Measurements from ENCODE around the gene EPAS1.
A peak's percentile ranks its signal among the peaks of the same experiment; 100 is the strongest.

Gene EPAS1

DNA sequence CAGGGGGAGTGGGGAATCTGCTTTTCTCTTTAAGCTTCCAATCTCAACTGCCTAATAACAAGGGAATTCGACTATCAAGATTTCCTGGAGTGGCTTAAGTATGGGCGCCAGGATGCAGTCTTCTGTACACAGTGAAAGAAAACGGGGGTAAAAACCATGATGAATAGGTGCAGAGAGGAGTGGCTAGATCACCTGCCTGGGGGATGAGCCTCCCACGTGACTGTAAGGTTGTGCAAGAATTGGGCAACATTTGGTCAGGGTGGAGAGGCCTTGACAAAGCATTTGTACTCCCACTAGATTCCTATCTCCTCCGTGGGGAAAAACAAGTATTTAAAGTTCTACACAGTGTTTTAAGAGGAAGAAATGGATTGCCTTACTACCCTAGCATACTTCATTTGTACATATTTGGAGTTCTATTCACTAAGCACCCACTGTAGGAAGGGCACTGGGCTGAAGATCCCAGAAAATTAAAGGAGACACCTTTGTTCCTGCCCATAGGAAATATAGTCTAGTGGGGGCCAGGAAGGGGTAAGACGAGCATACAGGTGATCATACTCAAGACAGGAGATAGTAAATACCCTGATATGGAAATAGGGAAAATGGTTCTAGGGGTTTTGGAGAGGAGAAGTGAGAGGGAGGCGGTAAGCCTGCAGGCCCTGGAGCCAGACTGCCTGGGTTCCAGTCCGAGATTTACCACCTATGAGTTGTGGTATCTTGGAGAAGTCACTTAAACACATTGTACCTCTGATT lies 29.2 kb downstream of the EPAS1 start:
- DNase-seq, result no peak

DNA sequence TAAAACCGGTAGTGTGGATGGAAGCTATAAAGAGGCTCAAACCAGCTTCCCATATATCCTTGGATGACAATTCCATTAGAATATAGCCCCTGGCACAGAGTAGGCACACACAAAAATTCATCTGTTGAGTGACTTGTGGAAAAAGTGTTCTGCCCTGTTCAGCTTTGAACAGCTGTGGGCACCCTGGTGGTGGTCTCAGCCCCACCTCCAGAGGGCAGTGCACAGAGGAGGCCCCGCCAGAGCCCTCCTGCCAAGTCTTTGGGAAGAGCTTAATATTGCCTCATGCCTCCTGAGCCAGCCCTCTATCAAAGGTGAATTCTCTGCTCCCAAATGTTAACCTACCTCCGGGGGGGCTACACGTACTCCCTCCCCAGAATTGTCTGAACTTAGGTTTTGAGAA lies 30.4 kb downstream of the EPAS1 start:
- no peak for DNase-seq

DNA sequence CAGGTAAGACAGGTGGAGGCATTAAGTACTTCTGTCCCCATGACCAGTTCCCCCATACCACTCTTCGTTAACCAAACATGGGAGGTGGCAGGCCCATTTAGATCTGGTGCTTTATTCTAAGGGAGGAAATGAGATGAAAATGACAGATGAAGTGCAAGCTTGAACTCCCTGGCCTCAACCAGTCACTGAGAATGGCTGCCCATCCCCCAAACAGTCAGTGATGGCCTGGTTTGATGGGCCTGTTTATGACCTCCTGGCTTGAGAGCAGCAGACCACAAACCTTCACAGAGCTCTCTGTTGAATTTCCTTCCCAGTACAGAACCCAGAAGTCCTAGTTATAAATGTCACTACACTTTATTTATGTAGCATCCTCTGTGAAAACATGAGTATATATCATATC lies 31.1 kb downstream of the EPAS1 start:
- DNase-seq, result no peak

DNA sequence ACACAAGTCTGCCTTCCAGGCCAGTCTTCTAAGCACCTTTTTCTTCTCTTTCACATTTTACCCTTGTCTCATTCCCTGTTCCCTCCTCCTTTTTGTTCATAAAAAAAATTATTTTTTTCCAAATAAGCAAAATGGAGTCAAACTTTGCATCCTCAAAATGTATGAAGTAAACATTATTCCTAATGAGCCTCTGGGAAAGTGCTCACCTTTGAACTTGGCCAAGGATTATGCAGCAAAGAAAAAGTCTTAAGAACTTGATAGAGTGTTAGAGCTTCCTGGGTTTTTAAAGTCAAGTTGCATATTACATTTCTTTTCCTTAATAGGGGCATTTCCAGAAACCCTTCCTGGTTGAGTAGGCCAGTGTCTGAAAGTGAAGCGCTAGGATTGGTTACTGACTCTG lies 31.6 kb downstream of the EPAS1 start:
- DNase-seq, result no peak

DNA sequence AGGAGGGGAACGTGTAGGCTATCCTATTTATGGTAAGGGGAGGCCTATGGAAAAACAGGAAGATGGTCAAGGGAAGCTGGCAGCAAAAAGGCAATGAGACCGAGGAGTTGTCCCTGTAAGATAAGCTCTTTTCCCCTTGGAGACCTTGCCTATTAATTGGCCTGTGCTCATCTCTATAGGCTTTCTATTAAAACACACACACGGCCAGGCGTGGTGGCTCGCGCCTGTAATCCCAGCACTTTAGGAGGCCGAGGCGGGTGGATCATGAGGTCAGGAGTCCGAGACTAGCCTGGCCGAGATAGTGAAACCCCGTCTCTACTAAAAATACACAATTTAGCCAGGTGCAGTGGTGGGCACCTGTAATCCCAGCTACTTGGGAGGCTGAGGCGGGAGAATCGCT lies 32.1 kb downstream of the EPAS1 start:
- DNase-seq, result no peak

DNA sequence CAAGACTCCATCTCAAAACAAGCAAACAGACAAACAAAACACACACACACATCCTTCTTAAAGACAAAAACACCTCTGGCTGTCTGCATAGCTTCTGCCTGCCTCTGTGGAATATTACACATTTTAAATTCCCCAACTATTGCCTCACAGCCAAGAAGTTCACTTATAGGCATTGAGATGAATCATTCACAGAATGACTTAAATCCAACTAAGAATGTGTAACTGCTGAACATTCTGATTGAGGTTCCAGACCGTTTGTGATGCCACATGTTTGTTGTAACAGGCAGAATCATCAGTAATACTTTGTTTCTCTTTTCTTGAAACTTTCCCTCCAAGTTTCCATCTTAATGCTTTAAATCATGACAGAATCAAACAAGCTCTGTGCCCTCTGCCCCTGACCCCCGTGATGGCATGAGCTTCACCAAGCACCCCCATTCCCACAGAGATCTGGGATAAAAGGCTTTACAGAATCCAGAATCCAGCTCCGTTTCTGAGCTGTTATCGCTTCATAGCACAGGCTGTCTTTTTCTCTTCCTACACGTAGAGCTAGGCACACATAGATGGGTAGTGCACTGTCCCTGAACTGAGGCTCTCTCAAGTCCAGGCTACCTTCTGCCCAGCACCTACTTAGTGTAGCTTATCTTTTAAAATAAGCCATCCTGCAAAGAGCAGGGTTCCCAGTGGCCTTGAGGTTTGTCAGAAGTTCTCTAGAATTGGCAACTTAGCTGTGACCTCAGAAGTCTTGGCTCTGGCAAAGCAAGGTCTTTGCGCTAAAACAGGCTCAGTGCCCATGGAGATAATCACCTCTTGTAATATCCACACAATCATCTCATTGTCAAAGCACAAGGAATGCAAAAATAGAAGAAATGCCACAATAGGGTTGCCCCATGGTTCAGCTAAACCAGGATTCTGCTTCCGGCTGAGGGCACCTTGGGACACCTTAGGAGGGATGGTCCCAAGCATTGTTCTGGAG lies 32.9 kb downstream of the EPAS1 start:
- DNase-seq, result no peak

DNA sequence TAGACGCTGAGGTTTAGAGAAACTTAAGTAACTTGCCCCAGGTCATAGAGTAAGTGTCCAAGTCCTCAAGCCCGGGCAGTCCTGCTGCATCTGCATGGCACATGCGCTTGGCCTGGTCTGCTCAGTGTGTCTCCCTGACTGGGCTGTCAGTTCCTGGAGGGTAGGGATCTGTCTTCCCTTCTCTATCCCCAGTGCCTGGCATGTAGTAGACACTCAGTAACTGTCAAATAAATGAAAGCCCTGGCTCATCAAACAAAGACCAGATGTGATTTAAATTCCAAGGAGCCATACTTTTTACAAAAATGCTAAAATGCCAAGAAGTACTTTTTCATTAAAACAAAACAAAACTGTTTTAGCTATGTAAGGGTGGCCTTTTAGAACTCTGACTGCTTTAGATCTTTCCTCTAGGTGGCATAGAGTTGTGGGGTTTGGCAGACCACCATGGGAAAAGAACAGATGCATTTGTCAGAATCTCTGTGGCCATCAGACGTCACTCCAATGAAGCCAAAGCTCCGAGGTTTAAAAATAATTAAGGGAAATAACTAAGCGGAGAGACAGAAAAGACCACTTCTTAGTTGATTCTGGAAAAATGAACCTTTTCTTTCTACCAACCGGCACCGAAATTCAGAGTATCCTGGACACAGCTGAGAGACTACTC lies 34.0 kb downstream of the EPAS1 start:
- DNase-seq, result peak; percentile 40

DNA sequence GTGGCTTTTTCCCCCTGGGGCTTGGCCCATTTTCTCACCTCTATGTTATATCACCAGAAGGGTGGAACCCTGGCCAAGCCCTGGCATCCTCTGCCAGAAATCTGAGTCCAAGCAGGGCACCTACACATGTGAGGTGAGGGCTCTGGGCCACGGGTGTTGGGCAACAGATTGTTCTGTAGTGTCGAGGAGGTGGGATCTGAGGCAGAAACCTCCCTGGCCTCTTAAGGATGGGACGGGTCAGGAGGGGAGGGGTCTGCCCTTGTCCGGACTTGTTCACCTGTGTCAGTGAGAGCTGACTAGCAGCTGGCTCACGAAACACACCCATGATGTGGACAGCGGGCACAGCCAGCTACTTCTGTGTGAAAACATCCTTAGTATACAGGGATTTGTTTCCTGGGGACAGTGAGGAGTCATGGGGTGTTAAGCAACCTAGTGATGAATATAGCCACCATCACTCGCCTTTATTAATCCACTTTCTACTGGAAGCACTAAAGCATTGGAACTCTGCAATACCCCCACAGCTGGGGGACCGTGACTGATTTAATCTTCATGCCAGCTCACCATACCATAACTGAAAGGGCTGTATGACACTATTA lies 35.6 kb downstream of the EPAS1 start:
- no peak for DNase-seq

DNA sequence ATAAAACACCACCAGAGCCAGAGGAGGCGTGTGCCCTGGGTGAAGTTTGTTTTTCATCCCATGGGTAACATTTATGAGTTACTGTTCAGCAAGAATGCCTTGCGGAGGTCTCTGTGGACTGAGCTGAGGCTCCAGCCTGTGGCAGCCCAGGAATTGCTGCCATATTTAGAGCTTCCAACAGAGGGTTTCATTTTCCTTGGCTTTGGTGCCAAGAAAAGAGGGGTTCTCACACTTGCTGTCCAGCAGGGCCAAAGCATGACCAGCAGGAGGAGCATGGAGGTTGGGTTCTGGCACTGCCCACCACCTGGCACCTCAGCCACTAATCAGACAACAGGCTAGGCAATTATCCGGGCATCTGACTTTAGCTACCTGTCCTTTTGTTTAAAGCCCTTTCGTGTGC lies 36.7 kb downstream of the EPAS1 start:
- no peak for DNase-seq

DNA sequence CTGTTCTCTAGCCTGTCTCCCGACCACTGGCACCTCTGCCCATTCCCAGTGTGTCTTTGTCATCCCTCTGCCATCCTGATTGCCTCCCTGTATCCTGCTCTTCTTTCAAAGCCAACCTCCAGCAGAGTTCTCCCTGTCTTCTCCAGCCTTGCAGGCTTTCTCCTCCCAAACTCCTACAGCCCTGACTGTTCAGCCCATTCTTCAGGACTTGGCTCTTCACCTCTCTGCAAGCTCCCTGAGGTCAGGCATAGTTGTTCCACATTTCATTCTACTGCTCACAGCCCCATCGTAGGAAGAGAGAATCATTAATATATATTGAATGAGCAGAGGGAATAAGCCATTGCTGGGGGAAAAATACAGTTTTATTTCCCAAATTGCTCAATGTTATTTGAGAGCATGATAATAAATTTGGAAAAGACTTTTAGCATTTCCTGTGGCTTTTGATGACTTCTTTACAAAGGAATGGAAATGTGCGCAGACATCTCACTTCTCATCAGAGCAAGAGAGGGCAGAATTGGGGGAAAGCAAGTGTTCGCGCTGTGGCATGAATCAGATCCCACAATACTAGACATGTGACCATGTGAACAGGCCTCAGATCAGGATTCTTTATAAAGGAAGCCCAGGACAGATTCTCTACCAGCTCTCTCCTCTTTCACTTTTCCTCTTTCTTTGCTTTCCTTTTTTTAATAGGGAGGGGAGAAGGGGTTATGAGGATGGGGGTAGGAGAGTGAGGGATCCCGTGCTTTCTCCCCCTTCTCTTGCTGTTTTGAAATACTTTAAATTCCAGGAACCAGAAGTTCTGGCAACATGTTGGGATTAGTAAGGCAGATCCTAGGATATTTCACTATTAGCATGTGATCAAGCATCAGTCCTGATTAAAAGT lies 37.4 kb downstream of the EPAS1 start:
- no peak for DNase-seq

DNA sequence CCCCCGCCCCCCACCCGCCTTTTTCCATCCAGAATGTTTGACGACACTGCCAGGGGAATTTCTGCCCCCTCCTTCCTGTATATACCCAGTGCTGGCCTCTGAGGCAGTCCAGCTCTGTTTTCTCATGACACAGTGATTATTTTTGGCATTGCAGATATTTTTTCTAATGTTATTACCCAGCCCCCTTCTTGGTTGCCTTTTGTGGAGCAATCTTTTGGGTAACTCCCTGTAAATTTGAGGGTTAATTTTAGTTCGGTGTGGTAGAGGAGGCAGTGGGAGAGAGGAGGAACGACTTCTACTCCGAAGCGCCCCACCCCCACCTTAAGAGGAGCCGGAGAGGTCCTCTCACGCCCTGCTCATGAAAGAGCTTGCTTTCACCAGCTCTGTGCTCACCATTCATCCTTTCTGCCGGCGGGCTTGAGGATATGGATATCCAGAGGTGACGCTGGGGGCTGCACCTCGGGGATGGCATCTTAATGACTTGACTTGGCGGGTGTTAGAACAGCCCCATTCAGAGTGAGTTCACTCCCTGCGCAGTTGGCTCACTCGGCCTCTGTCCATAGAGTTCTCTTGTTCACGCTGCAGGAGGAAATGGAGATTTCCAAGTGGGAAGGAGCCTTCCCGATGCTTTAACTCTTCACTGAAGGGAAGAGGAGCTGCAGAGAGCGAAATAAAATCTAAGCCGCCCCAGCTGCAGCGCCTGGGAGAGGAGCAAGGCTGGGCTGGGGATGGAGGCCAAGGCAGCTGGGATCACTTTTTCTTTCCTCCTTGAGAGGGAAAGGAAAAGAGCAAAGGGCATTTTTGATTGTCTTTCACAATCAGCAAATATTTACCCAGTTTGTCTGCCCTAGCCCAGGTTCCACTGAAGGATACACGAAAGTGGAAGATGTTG lies 38.4 kb downstream of the EPAS1 start:
- peak; percentile 87 for DNase-seq

DNA sequence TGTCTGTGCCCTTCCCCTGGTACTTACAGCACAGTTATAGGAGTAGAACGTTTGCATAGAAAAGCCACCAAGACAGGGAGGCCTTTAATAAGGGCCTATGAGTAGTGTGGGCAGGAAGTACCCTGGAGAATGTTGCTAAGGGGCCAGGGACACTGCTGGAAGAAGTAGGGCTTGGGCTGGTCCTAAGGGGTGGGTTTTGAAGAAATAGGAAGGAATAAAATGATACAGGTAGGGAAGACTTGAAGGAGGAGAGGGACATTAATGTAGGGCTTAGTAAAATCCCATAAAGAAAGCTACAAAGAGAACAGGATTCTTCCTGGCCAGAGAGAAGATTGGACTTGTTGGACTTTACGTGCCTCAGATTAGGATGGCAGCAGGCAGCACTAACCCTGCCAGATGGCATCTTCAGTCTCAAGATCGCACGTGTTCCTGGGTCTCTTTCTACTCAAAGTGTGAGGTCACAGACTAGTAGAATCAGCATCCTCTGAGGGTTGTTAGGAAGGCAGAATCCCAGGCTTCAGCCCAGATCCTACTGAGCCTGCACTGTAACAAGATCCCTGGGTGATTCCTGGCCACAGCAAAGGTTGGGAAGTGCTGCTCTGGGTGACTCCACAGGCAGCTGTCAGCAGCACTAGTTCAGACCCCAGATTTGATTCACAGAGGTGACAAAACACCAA lies 39.2 kb downstream of the EPAS1 start:
- peak; percentile 49 for DNase-seq

DNA sequence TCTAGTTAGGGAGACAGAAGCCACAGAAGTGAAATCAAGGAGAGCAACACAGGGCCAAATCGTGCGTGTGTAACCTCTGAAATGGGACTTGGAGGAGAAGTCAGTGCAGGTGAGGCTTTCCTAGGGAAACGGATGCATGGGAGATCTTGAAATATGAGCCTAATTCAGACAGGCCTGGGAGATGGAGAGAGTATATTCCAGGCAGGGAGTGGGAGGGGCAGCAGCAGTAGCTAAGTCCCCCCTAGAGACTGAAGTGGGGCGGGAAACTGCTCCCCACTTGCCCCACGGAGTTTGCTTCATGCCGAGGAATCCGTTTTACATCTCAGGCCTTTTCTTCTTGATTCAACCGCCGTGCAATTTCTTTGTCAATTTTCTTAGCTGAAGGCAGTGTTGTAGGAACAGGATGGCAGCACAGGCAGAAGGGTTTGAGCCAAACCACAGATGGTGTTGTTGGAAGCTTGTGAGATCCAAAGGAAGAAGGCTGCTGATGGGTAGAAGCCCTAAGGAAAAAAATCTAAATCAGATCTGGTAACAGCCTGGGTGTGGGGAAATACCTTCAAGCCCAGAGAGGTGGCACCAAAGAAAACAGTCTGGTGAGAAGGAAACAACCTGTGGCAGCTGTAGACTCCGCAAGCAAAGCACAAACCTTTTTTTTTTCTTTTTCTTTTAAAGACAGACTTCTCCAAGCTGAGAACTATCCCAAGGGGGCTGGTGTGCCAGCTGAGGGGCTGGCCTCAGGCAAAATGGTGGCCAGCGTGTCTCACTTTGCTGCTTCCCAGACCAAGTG lies 40.2 kb downstream of the EPAS1 start:
- DNase-seq, result no peak

DNA sequence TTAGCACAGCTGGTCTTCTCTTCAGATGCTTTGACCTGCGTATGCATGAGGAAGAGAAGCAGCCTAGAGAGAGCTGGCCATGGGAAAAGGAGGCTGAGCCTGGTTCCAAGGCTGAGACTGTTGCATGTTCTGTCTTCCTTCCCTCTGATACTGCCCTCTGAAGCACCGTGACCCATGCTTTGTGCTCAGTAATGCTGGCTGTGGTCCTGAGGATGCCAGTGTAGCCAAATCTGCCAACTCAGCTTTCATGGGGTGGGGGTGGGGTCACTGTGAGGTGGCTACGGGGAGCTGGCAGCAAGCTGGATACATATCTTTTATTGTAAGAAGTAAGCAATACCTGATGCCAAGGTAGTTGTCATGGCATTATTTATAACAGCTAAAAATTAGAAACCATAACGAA lies 41.5 kb downstream of the EPAS1 start:
- no peak for DNase-seq

DNA sequence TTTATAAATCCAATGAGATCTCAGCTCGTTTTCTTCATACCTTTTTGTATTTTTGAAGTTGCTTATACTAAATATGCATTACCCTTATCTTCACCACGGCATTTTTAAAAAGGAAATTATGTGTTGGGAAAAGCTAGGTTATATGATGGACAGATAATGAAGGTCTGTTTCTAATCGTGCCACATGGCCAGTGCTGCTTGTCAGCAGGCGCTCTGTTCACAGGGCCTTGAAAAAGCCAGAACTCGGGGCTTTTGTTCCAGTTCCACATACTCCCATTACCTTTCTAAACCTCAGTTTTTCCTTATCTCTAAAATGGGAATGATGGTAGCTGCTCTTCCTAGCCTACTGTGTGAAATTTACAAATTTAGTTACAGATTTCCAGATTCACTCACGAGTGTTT lies 42.0 kb downstream of the EPAS1 start:
- DNase-seq, result no peak

DNA sequence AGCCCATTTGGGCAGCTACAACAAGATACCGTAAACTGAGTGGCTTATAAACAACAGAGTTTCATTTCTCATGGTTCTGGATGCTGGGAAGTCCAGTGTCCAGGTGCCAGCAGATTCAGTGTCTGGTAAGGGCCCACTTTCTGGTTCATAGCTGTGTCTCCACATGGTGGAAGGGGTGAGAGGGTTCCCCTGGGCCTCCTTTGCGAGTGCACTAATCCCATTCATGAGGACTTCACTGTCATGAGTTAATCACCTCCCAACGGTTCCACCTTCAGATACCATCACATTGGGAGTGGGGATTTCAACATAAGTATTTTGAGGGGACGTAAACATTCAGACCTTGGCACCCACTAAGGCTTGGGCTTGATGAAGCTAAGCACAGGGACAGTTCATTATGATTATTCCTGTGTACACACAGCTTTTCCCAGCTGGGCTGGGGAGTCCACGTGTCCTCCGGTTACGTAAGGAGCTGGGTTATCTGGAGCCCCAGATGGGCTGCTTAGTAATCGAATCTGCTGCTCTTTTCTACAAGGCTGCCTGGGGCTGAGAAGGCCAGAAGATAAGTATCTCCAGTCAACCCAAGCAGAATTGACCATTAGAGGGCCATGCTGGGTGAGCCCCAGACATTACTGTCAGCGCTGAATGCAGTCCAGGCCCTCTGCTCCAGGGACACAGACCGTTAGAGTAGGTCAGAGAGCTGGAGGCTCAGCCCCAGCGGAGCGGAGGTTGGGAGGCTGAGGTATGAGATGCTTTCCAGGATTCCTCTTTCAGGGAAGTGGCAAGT lies 42.7 kb downstream of the EPAS1 start:
- no peak for DNase-seq

DNA sequence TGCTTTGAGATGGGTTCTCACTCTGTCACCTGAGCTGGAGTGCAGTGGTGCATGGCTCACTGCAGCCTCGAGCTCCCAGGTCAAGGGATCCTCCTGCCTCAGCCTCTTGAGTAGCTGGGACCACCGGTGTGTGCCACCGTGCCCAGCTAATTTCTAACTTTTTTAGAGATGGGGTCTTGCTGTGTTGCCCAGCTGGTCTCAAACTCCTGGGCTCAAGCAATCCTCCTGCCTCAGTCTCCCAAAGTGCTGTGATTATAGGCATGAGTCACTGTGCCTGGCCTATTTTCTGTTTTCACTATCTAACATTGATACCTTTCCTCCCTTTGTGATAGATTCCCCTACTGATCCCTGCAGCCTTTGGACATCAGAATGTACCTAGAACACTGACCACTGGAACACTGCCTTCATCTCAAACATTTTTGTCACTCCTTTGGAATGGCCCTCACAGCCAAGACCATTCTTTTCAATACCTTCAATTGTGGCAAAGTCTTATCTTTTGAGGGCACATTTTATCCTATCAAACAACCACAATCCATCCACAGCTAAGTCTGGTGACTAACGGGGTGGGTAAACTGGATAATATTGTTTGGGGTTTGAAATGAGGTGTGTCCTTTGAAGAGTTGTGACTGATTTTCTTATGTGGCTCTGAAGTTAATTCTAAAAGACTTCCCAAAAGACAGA lies 43.7 kb downstream of the EPAS1 start:
- no peak for DNase-seq

All from right hindlimb (tissue), 1 donor.